Vagina (tissue), 2 donors: ENCODE results near the gene TSC1.

ENCODE experiments used
- CTCF ChIP-seq, 3 experiments: fragments of 450-650 bp in 2 of 3; fragments of 200-600 bp in 1 of 3; sonication (generic) in 1 of 3; IDR thresholded peaks; one replicate each; pipeline ENCODE4 v1.5.1; 2017 to 2019; ENCODE audit warnings: antibody characterized with exemption in 3 of 3, mild to moderate bottlenecking in 2 of 3, moderate library complexity in 2 of 3
- POLR2A ChIP-seq, 2 donors: fragments of 450-650 bp; IDR thresholded peaks; one replicate each; pipeline ENCODE4 v1.6.1; 2017; ENCODE audit warnings: antibody characterized with exemption in 2 of 2, mild to moderate bottlenecking in 2 of 2, moderate library complexity in 2 of 2

GRCh38 chr9:132955768-132956167, 11.4 kb upstream of the TSC1 start:
- no peak for TF ChIP-seq CTCF (IDR thresholded peaks at IDR 0.05)
- TF ChIP-seq POLR2A (IDR thresholded peaks at IDR 0.05), result no peak
